Calu3 (cell line): ENCODE data around the gene KAZN. TPM values are rescaled to one million over a fixed set of nuclear protein-coding genes. Genes with fewer than 3 reads are reported as not detected.

ENCODE experiments used
- BruUV-seq: library from RNA; stranded (reverse); fragments of 400-500 nt; replicated peaks from 2 replicates; lab custom pipeline; 2021; lab: Mats Ljungman, UMichigan
- CTCF ChIA-PET: fragments of 300-600 bp; sonication (Branson Sonifier 250); formaldehyde crosslinking; loops from one replicate; lab custom pipeline; 2022; ENCODE audit warnings: antibody characterized with exemption; lab: Charles Lee
- DNase-seq: peaks from one replicate; pipeline ENCODE4 v3.0.0; 2022
- H3K27ac Mint-ChIP-seq: one replicate; pipeline ENCODE4 v1.8.0; 2022; ENCODE audit warnings: mixed read lengths; ENCODE audit not compliant: unreplicated experiment
- H3K27me3 Mint-ChIP-seq: one replicate; pipeline ENCODE4 v1.8.0; 2022; ENCODE audit warnings: mixed read lengths; ENCODE audit not compliant: unreplicated experiment
- H3K36me3 Mint-ChIP-seq: one replicate; pipeline ENCODE4 v1.8.0; 2022; ENCODE audit warnings: mild to moderate bottlenecking, moderate library complexity, mixed read lengths; ENCODE audit not compliant: insufficient read depth, unreplicated experiment
- H3K4me1 Mint-ChIP-seq: one replicate; pipeline ENCODE4 v1.8.0; 2022; ENCODE audit warnings: mild to moderate bottlenecking, low read depth, mixed read lengths; ENCODE audit not compliant: unreplicated experiment
- H3K4me3 Mint-ChIP-seq: one replicate; pipeline ENCODE4 v1.8.0; 2022; ENCODE audit warnings: mild to moderate bottlenecking, low read depth, moderate library complexity, mixed read lengths; ENCODE audit not compliant: unreplicated experiment
- H3K9me3 Mint-ChIP-seq: one replicate; pipeline ENCODE4 v1.8.0; 2022; ENCODE audit warnings: low read depth, mixed read lengths; ENCODE audit not compliant: unreplicated experiment
- CTCF ChIP-seq: fragments of 200-600 bp; IDR thresholded peaks from one replicate; pipeline ENCODE4 v1.8.0; 2022; ENCODE audit warnings: antibody characterized with exemption; ENCODE audit not compliant: unreplicated experiment
- intact Hi-C: fragments of 100-400 bp; cut with micrococcal nuclease; formaldehyde crosslinking; loops from one replicate; pipeline ENCODE4 v1.10.0; 2022; ENCODE audit not compliant: unreplicated experiment
- total RNA-seq: library from RNA; stranded (reverse); gene quantifications from 2 replicates; pipeline ENCODE4 v1.2.3, GENCODE V29; 2022

Gene KAZN
- total RNA-seq, 1 experiment from 2014 or later = 3.6 TPM

- no peaks in the 10 kb centered on the region for H3K9me3 Mint-ChIP-seq
- no peaks in the 10 kb centered on the region for H3K36me3 Mint-ChIP-seq
- no peak overlapping the region for H3K27ac Mint-ChIP-seq
- no peaks in the 10 kb centered on the region for H3K4me1 Mint-ChIP-seq
- H3K27me3 Mint-ChIP-seq = peaks cover 50% of the 10 kb centered on the region
- no peak overlapping the region for H3K4me3 Mint-ChIP-seq
- TF ChIP-seq CTCF = no peak
- intact Hi-C loops = no loop called here
- DNase-seq = no peak
- CTCF ChIA-PET = no interaction called here
- no TSS peak for BruUV-seq
Observed at GRCh38 chr1:14696761-14697160, 98.3 kb downstream of the KAZN start.

GRCh38 chr1:14697353-14697752 lies 98.9 kb downstream of the KAZN start:
- Mint-ChIP-seq H3K27ac (no peak overlapping the region), H3K36me3 (no peaks in the 10 kb centered on the region), H3K4me1 (no peaks in the 10 kb centered on the region), H3K27me3 (peaks cover 44% of the 10 kb centered on the region), H3K4me3 (no peak overlapping the region), H3K9me3 (no peaks in the 10 kb centered on the region)
- no peak for TF ChIP-seq CTCF
- intact Hi-C loops = no loop called here
- DNase-seq = no peak
- CTCF ChIA-PET = no interaction called here
- no TSS peak for BruUV-seq

GRCh38 chr1:14698314-14698713 lies 99.8 kb downstream of the KAZN start:
- CTCF ChIA-PET = interaction anchor here (0.5 kb wide), 1 partner anchor 91 kb away, joined by 3 read pairs; no protein-coding TSS in a partner anchor
- Mint-ChIP-seq H3K4me1 (no peaks in the 10 kb centered on the region), H3K4me3 (no peak overlapping the region), H3K9me3 (peaks cover 3% of the 10 kb centered on the region), H3K36me3 (no peaks in the 10 kb centered on the region), H3K27ac (no peak overlapping the region), H3K27me3 (peaks cover 35% of the 10 kb centered on the region)
- intact Hi-C loops = no loop called here
- no peak for TF ChIP-seq CTCF
- no peak for DNase-seq
- no TSS peak for BruUV-seq

GRCh38 chr1:14699620-14700019 lies 101.1 kb downstream of the KAZN start:
- BruUV-seq = no TSS peak
- intact Hi-C loops = no loop called here
- no peak overlapping the region for H3K4me3 Mint-ChIP-seq
- DNase-seq = no peak
- no peak for TF ChIP-seq CTCF
- H3K27ac Mint-ChIP-seq = no peak overlapping the region
- H3K4me1 Mint-ChIP-seq = no peaks in the 10 kb centered on the region
- peaks cover 35% of the 10 kb centered on the region for H3K27me3 Mint-ChIP-seq
- H3K36me3 Mint-ChIP-seq = no peaks in the 10 kb centered on the region
- peaks cover 3% of the 10 kb centered on the region for H3K9me3 Mint-ChIP-seq
- CTCF ChIA-PET = no interaction called here
